Measurements from ENCODE around the gene RPAIN.

RPAIN gene

GRCh38 chr17:5419959-5420653 lies at the start of gene RPAIN:
RPAIN (plus strand) TSS chr17:5420182; CDS start chr17:5420211, 29 bp downstream.
- peak; percentile 87 for DNase-seq (ENCODE audit: low spot score)

GRCh38 chr17:5370411-5370810 lies 49.6 kb upstream of the RPAIN start:
- no peak for DNase-seq (ENCODE audit: low spot score)

- no peak for DNase-seq (ENCODE audit: low spot score)
Measured at GRCh38 chr17:5373112-5373511, 46.9 kb upstream of the RPAIN start.

- DNase-seq (ENCODE audit: low spot score): no peak
Measured at GRCh38 chr17:5378566-5379207, 41.3 kb upstream of the RPAIN start.

GRCh38 chr17:5379351-5380107 lies 40.5 kb upstream of the RPAIN start:
- no peak for DNase-seq (ENCODE audit: low spot score)

GRCh38 chr17:5380491-5381135 lies 39.4 kb upstream of the RPAIN start:
- peak; percentile 10 for DNase-seq (ENCODE audit: low spot score)

GRCh38 chr17:5381542-5381941 lies 38.4 kb upstream of the RPAIN start:
- peak; percentile 16 for DNase-seq (ENCODE audit: low spot score)

GRCh38 chr17:5391678-5392077 lies 28.3 kb upstream of the RPAIN start:
- no peak for DNase-seq (ENCODE audit: low spot score)

GRCh38 chr17:5396612-5397011 lies 23.4 kb upstream of the RPAIN start:
- no peak for DNase-seq (ENCODE audit: low spot score)

GRCh38 chr17:5399767-5400166 lies 20.2 kb upstream of the RPAIN start:
- no peak for DNase-seq (ENCODE audit: low spot score)

GRCh38 chr17:5405400-5405799 lies 14.6 kb upstream of the RPAIN start:
- DNase-seq (ENCODE audit: low spot score): no peak

- DNase-seq (ENCODE audit: low spot score): no peak
Measured at GRCh38 chr17:5408186-5408585, 11.8 kb upstream of the RPAIN start.

- no peak for DNase-seq (ENCODE audit: low spot score)
Measured at GRCh38 chr17:5410594-5411272, 9.2 kb upstream of the RPAIN start.

- DNase-seq (ENCODE audit: low spot score): peak; percentile 73
Measured at GRCh38 chr17:5413682-5414081, 6.3 kb upstream of the RPAIN start.

GRCh38 chr17:5416901-5417300 lies 3.1 kb upstream of the RPAIN start:
- no peak for DNase-seq (ENCODE audit: low spot score)

- DNase-seq (ENCODE audit: low spot score): no peak
Measured at GRCh38 chr17:5418858-5419355, 1.1 kb upstream of the RPAIN start.

- peak; percentile 99 for DNase-seq (ENCODE audit: low spot score)
Measured at GRCh38 chr17:5419356-5419958, 525 bp upstream of the RPAIN start, which contains the start of gene NUP88. NUP88 (minus strand) TSS chr17:5419662; CDS start chr17:5419650, 12 bp downstream.

- DNase-seq (ENCODE audit: low spot score): peak; percentile 69
Measured at GRCh38 chr17:5422505-5422904, 2.5 kb downstream of the RPAIN start.

GRCh38 chr17:5424909-5425308 lies 4.9 kb downstream of the RPAIN start:
- DNase-seq (ENCODE audit: low spot score): no peak

- no peak for DNase-seq (ENCODE audit: low spot score)
Measured at GRCh38 chr17:5425826-5426225, 5.8 kb downstream of the RPAIN start.

GRCh38 chr17:5429191-5429887 lies 9.4 kb downstream of the RPAIN start:
- DNase-seq (ENCODE audit: low spot score): no peak
